HL-60 (cell line): ENCODE results near the gene MAP7.

Experiments
- CTCF ChIP-seq: IDR thresholded peaks from one replicate; pipeline ENCODE4 v1.5.1; 2011; ENCODE audit warnings: low read length, control low read depth, inconsistent platforms; ENCODE audit not compliant: insufficient read depth
- REST ChIP-seq: IDR thresholded peaks from 2 replicates; pipeline ENCODE4 v1.6.1; 2012; ENCODE audit warnings: low read depth; ENCODE audit not compliant: insufficient replicate concordance

GRCh38 chr6:136526937-136527336 is 23.3 kb downstream of the MAP7 start:
- TF ChIP-seq CTCF (no peak), REST (no peak)
